Neural progenitor cell (in vitro differentiated cells): Measurements from ENCODE around the gene PTRH1. TPM values are rescaled to one million over a fixed set of nuclear protein-coding genes. Genes with fewer than 3 reads are reported as not detected.
A peak's percentile ranks its signal among the peaks of the same experiment; 100 is the strongest.

ENCODE experiments used
- DNase-seq: peaks from one replicate; pipeline ENCODE4 v3.0.0-alpha.2; 2016; ENCODE audit warnings: low spot score
- H2AFZ ChIP-seq: fragments of 200-600 bp; sonication (generic); replicated peaks from 2 replicates; pipeline ENCODE4 v1.6.1; 2016; ENCODE audit warnings: antibody characterized with exemption
- H3F3A ChIP-seq: fragments of 200-600 bp; sonication (generic); 2 replicates; pipeline ENCODE4 v1.6.1; 2016; ENCODE audit warnings: antibody characterized with exemption, low read depth
- H3K27ac ChIP-seq: fragments of 200-600 bp; sonication (generic); 2 replicates; pipeline ENCODE4 v1.5.1; 2016; ENCODE audit warnings: mild to moderate bottlenecking
- H3K27me3 ChIP-seq: fragments of 200-600 bp; sonication (generic); 2 replicates; pipeline ENCODE4 v1.6.1; 2016; ENCODE audit warnings: mild to moderate bottlenecking, moderate library complexity
- H3K36me3 ChIP-seq: fragments of 200-600 bp; sonication (generic); 2 replicates; pipeline ENCODE4 v1.5.1; 2016
- H3K4me1 ChIP-seq: fragments of 200-600 bp; sonication (generic); 2 replicates; pipeline ENCODE4 v1.6.1; 2016; ENCODE audit warnings: mixed run types
- H3K4me2 ChIP-seq: fragments of 200-600 bp; sonication (generic); 2 replicates; pipeline ENCODE4 v1.6.1; 2016
- H3K4me3 ChIP-seq: fragments of 200-600 bp; sonication (generic); 2 replicates; pipeline ENCODE4 v1.5.1; 2016
- H3K79me2 ChIP-seq: fragments of 200-600 bp; sonication (generic); 2 replicates; pipeline ENCODE4 v1.6.1; 2016; ENCODE audit warnings: low read depth
- H3K9ac ChIP-seq: fragments of 200-600 bp; sonication (generic); 2 replicates; pipeline ENCODE4 v1.6.1; 2016
- H3K9me3 ChIP-seq: fragments of 200-600 bp; sonication (generic); 2 replicates; pipeline ENCODE4 v1.5.1; 2016; ENCODE audit warnings: low read depth
- H4K20me1 ChIP-seq: fragments of 200-600 bp; sonication (generic); 2 replicates; pipeline ENCODE4 v1.6.1; 2016; ENCODE audit warnings: low read depth
- H3K27ac Mint-ChIP-seq: 3 replicates; pipeline ENCODE4 v1.8.0; 2021; ENCODE audit warnings: mixed read lengths
- H3K27me3 Mint-ChIP-seq: 2 replicates; pipeline ENCODE4 v1.8.0; 2022; ENCODE audit warnings: low read depth, mild to moderate bottlenecking, inconsistent platforms, moderate library complexity, mixed read lengths; ENCODE audit not compliant: insufficient read depth
- H3K36me3 Mint-ChIP-seq: 3 replicates; pipeline ENCODE4 v1.8.0; 2021; ENCODE audit warnings: mixed read lengths
- H3K4me1 Mint-ChIP-seq: 3 replicates; pipeline ENCODE4 v1.8.0; 2021; ENCODE audit warnings: mixed read lengths
- H3K4me3 Mint-ChIP-seq: 3 replicates; pipeline ENCODE4 v1.8.0; 2021; ENCODE audit warnings: mild to moderate bottlenecking, moderate library complexity, mixed read lengths
- H3K9me3 Mint-ChIP-seq: 3 replicates; pipeline ENCODE4 v1.8.0; 2020; ENCODE audit warnings: mixed read lengths
- CTCF ChIP-seq: fragments of 200-600 bp; sonication (generic); IDR thresholded peaks from 2 replicates; pipeline ENCODE4 v1.5.1; 2017; ENCODE audit warnings: antibody characterized with exemption, mild to moderate bottlenecking
- EZH2 ChIP-seq: fragments of 200-600 bp; sonication (generic); IDR thresholded peaks from 2 replicates; pipeline ENCODE4 v1.6.1; 2017; ENCODE audit warnings: antibody characterized with exemption, mild to moderate bottlenecking, moderate library complexity
- EZH2phosphoT487 ChIP-seq: fragments of 200-600 bp; sonication (generic); IDR thresholded peaks from 2 replicates; pipeline ENCODE4 v1.6.1; 2017; ENCODE audit warnings: antibody characterized with exemption
- total RNA-seq: library from RNA; depleted of rRNA; stranded (reverse); fragments of >200 nt; gene quantifications from 2 replicates; pipeline ENCODE4 v1.2.3, GENCODE V29; 2015; ENCODE audit warnings: low replicate concordance

PTRH1 gene
- total RNA-seq, 1 donor from 2014 or later, result 1.3 TPM

GRCh38 chr9:127706836-127707241 is 8.6 kb downstream of the PTRH1 start, which contains the start of gene CFAP157:
Gene CFAP157, plus strand, starts transcription at chr9:127706988. Its CDS starts 44 bp downstream, at chr9:127707032.
- no peaks in the 10 kb centered on the region for H3K27me3 ChIP-seq
- H3K4me1 Mint-ChIP-seq, result peaks cover 32% of the 10 kb centered on the region
- TF ChIP-seq EZH2 (no peak), CTCF (no peak), EZH2phosphoT487 (no peak)
- no peaks in the 10 kb centered on the region for H3K9me3 ChIP-seq
- no peaks in the 10 kb centered on the region for H3K36me3 Mint-ChIP-seq
- no peaks in the 10 kb centered on the region for H3K36me3 ChIP-seq
- DNase-seq, result peak; percentile 37
- peak within 1 kb of the TSS; percentile 63 for H3K27ac Mint-ChIP-seq
- no peak within 1 kb of the TSS for H3K4me3 ChIP-seq
- H3K4me2 ChIP-seq, result no peak within 1 kb of the TSS
- H3K4me1 ChIP-seq, result peaks cover 16% of the 10 kb centered on the region
- no peak within 1 kb of the TSS for H3K27ac ChIP-seq
- no peaks in the 10 kb centered on the region for H3F3A ChIP-seq
- no peaks in the 10 kb centered on the region for H3K27me3 Mint-ChIP-seq
- H4K20me1 ChIP-seq, result no peaks in the 10 kb centered on the region
- H3K9ac ChIP-seq, result no peak within 1 kb of the TSS
- peak within 1 kb of the TSS; percentile 76 for H2AFZ ChIP-seq
- peak within 1 kb of the TSS; percentile 77 for H3K4me3 Mint-ChIP-seq
- no peaks in the 10 kb centered on the region for H3K79me2 ChIP-seq
- peaks cover 3% of the 10 kb centered on the region for H3K9me3 Mint-ChIP-seq

DNA sequence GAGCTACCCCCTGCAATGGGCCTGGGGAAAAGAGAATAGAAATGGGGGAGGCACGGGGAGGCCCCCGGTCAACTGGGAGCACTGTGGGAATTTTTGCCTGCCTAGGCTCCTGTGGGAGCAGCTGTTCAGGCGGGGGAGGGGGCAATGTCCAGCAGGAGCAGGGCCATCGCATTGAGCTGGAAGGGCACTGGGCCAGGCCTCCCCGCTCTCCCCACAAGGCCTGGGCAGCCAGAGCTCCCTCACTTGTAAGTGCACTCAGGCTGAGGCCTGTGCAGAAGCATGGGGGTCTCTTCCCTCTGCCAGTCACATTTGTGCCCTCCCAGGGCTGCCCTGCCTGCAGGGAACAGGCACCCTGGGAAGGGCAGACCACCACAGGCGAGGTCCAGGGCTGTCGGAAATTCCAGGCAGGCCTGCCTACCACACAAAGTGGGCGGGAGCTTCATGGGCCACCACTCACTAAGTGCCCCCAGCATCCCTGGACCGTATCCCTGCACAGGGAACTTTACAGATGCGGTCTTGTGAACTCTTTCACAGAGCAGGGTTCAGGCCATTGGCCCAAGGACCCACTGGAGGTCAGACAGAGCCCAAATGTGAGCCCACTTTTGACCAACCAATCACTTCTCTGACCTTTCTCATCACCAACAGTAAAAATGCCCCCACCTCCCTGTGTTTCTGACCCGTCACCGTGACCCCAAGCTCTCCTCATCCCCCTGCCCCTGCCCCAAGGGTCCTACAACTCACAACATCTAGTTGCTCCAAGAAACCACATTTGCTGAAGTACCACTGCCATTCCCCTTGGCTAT is 9.7 kb downstream of the PTRH1 start:
- no peak for DNase-seq
- H3K9me3 ChIP-seq, result no peaks in the 10 kb centered on the region
- no peaks in the 10 kb centered on the region for H3K27me3 ChIP-seq
- Mint-ChIP-seq H3K27me3 (no peaks in the 10 kb centered on the region), H3K4me3 (no peak overlapping the region), H3K4me1 (peaks cover 24% of the 10 kb centered on the region), H3K27ac (peak overlapping the region; percentile 52), H3K9me3 (peaks cover 3% of the 10 kb centered on the region), H3K36me3 (no peaks in the 10 kb centered on the region)
- TF ChIP-seq EZH2 (no peak), EZH2phosphoT487 (no peak), CTCF (no peak)
- H3F3A ChIP-seq, result no peaks in the 10 kb centered on the region
- H3K4me3 ChIP-seq, result no peak overlapping the region
- H3K4me1 ChIP-seq, result peaks cover 13% of the 10 kb centered on the region
- H2AFZ ChIP-seq, result peak overlapping the region; percentile 76
- no peaks in the 10 kb centered on the region for H3K36me3 ChIP-seq
- no peak overlapping the region for H3K27ac ChIP-seq
- H4K20me1 ChIP-seq, result no peaks in the 10 kb centered on the region
- peak overlapping the region; percentile 18 for H3K4me2 ChIP-seq
- no peaks in the 10 kb centered on the region for H3K79me2 ChIP-seq
- H3K9ac ChIP-seq, result no peak overlapping the region

DNA sequence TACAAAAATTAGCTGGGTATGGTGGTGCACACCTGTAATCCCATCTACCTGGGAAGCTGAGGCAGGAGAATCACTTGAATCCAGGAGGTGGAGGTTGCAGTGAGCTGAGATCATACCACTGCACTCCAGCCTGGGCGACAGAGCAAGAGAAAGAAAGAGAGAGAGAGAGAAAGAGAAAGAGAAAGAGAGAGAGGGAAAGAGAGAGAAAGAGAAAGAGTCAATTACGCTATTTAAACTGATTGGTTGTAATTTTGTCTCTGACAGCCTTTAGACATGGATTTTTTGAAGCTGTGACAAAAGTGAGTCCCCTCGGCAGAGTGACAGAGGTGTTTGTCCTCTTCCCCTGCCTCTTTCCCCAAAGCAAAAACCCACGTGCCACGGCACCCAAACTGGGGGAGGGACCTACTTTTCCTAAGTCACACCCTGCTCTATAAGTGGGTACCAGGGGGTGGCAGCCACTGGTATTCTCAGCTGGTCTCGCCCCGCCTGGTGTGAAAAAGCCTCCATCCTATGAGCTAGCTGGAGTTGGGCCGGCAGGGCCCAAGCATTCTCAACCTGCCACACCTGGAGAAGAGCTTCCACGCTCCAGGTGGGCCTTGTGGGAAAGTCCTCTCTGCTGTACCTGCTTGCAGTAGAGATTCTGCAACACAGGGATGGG is 12.0 kb downstream of the PTRH1 start:
- no peak overlapping the region for H3K4me3 Mint-ChIP-seq
- no peaks in the 10 kb centered on the region for H4K20me1 ChIP-seq
- no peak overlapping the region for H3K9ac ChIP-seq
- no peaks in the 10 kb centered on the region for H3K36me3 Mint-ChIP-seq
- no peaks in the 10 kb centered on the region for H3K9me3 Mint-ChIP-seq
- H3K4me2 ChIP-seq, result no peak overlapping the region
- no peak overlapping the region for H3K27ac ChIP-seq
- H3K4me1 ChIP-seq, result peaks cover 13% of the 10 kb centered on the region
- H3K27me3 ChIP-seq, result no peaks in the 10 kb centered on the region
- H3K27ac Mint-ChIP-seq, result no peak overlapping the region
- TF ChIP-seq EZH2phosphoT487 (no peak), EZH2 (no peak), CTCF (no peak)
- H3K27me3 Mint-ChIP-seq, result peaks cover 5% of the 10 kb centered on the region
- H3K36me3 ChIP-seq, result no peaks in the 10 kb centered on the region
- no peaks in the 10 kb centered on the region for H3K9me3 ChIP-seq
- peaks cover 8% of the 10 kb centered on the region for H3F3A ChIP-seq
- DNase-seq, result no peak
- no peak overlapping the region for H2AFZ ChIP-seq
- peaks cover 24% of the 10 kb centered on the region for H3K4me1 Mint-ChIP-seq
- H3K4me3 ChIP-seq, result no peak overlapping the region
- no peaks in the 10 kb centered on the region for H3K79me2 ChIP-seq
